DND-41 (cell line): ENCODE measurements around the gene SCUBE1.

Experiments used
- ATAC-seq: fragments of 200-7000 bp; cut with Tn5 transposase; 3 replicates; pipeline ENCODE4 v1.9.1; 2021; ENCODE audit warnings: low read depth; ENCODE audit not compliant: insufficient read depth
- DNase-seq: peaks from one replicate; pipeline ENCODE4 v3.0.0-alpha.2; 2020
- H2AFZ ChIP-seq: 2 replicates; pipeline ENCODE4 v1.6.0; 2012; ENCODE audit warnings: low read depth, low read length
- H3K27ac ChIP-seq: 2 replicates; pipeline ENCODE4 v1.5.1; 2012; ENCODE audit warnings: low read length, inconsistent platforms
- H3K27me3 ChIP-seq: fragments of 200-600 bp; sonication (generic); 2 replicates; pipeline ENCODE4 v1.6.0; 2012; ENCODE audit warnings: low read length, mild to moderate bottlenecking, inconsistent platforms; ENCODE audit not compliant: insufficient read depth, poor library complexity
- H3K36me3 ChIP-seq: 2 replicates; pipeline ENCODE4 v1.5.1; 2012; ENCODE audit warnings: low read length, inconsistent platforms; ENCODE audit not compliant: insufficient read depth
- H3K4me1 ChIP-seq: 2 replicates; pipeline ENCODE4 v1.5.1; 2012; ENCODE audit warnings: mild to moderate bottlenecking, low read length; ENCODE audit not compliant: insufficient read depth
- H3K4me2 ChIP-seq: 2 replicates; pipeline ENCODE4 v1.6.0; 2012; ENCODE audit warnings: mild to moderate bottlenecking, moderate library complexity, low read length, inconsistent platforms; ENCODE audit not compliant: insufficient read depth
- H3K4me3 ChIP-seq, 2 experiments: fragments of 200-600 bp in 1 of 2; shearing (Covaris generic) in 1 of 2; 2 replicates each; pipeline ENCODE4 v1.5.1; 2012 to 2016; ENCODE audit warnings: inconsistent platforms in 2 of 2, low read length in 2 of 2, mild to moderate bottlenecking in 2 of 2, low read depth in 1 of 2, moderate library complexity in 1 of 2
- H3K79me2 ChIP-seq: 2 replicates; pipeline ENCODE4 v1.6.0; 2012; ENCODE audit warnings: low read length, inconsistent platforms; ENCODE audit not compliant: insufficient read depth
- H3K9ac ChIP-seq: 2 replicates; pipeline ENCODE4 v1.6.0; 2012; ENCODE audit warnings: low read depth, mild to moderate bottlenecking, inconsistent platforms, low read length, moderate library complexity
- H3K9me3 ChIP-seq: 2 replicates; pipeline ENCODE4 v1.5.1; 2012; ENCODE audit warnings: low read length, moderate library complexity, mild to moderate bottlenecking, inconsistent platforms; ENCODE audit not compliant: insufficient read depth, severe bottlenecking
- H4K20me1 ChIP-seq: 2 replicates; pipeline ENCODE4 v1.6.0; 2012; ENCODE audit warnings: low read length; ENCODE audit not compliant: insufficient read depth
- EZH2 ChIP-seq: IDR thresholded peaks from 3 replicates; pipeline ENCODE4 v1.6.1; 2012; ENCODE audit warnings: borderline replicate concordance, low read depth, mild to moderate bottlenecking, moderate library complexity, low read length, inconsistent platforms; ENCODE audit not compliant: severe bottlenecking
- TF ChIP-seq, protein P1 (sequence below): IDR thresholded peaks from 2 replicates; pipeline ENCODE4 v1.5.1; 2012; ENCODE audit warnings: borderline replicate concordance, low read length, moderate library complexity, mild to moderate bottlenecking; ENCODE audit not compliant: poor library complexity, severe bottlenecking; ENCODE audit errors: extremely low read depth

The SCUBE1 gene

DNA sequence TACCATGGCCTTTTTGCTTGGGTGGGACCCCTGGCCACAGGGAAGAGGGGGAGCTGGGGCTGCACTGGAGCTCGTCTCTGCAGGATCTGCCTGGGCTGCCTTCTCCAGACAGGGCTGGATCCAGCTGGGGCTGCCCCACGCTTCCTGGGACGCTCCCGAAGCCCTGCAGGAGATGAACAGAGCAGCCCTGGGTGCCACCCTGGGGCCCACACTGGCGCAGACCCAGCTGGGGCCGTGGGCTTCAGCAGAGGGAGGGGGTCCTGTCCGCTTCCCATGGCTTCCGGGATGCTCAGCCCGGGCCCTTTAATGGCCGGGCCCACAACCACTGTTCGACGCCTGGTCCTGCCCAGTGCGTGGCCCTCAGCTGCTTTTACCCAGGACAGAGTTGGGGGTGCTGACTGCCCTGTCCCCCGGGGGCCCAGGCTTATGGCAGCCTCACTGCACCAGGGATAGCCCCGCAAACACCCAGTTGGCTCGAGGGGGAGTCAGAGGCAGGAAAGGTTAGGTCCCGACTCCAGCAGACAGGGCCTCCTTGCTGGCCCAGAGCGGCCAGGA, 179.9 kb downstream of the SCUBE1 start:
- DNase-seq (no peak), ATAC-seq (no peak)
- Histone ChIP-seq H3K36me3 (peaks cover 8% of the 10 kb centered on the region), H3K4me3 (no peak overlapping the region), H3K27me3 (no peaks in the 10 kb centered on the region), H2AFZ (no peak overlapping the region), H3K27ac (no peak overlapping the region), H3K4me2 (no peak overlapping the region), H3K4me1 (no peaks in the 10 kb centered on the region), H4K20me1 (peaks cover 10% of the 10 kb centered on the region; the same call in 1 of the 2 replicates), H3K79me2 (no peaks in the 10 kb centered on the region), H3K9me3 (no peaks in the 10 kb centered on the region), H3K9ac (no peak overlapping the region)
- TF ChIP-seq, protein P1, sequence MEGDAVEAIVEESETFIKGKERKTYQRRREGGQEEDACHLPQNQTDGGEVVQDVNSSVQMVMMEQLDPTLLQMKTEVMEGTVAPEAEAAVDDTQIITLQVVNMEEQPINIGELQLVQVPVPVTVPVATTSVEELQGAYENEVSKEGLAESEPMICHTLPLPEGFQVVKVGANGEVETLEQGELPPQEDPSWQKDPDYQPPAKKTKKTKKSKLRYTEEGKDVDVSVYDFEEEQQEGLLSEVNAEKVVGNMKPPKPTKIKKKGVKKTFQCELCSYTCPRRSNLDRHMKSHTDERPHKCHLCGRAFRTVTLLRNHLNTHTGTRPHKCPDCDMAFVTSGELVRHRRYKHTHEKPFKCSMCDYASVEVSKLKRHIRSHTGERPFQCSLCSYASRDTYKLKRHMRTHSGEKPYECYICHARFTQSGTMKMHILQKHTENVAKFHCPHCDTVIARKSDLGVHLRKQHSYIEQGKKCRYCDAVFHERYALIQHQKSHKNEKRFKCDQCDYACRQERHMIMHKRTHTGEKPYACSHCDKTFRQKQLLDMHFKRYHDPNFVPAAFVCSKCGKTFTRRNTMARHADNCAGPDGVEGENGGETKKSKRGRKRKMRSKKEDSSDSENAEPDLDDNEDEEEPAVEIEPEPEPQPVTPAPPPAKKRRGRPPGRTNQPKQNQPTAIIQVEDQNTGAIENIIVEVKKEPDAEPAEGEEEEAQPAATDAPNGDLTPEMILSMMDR, result no peak
- no peak for TF ChIP-seq EZH2

DNA sequence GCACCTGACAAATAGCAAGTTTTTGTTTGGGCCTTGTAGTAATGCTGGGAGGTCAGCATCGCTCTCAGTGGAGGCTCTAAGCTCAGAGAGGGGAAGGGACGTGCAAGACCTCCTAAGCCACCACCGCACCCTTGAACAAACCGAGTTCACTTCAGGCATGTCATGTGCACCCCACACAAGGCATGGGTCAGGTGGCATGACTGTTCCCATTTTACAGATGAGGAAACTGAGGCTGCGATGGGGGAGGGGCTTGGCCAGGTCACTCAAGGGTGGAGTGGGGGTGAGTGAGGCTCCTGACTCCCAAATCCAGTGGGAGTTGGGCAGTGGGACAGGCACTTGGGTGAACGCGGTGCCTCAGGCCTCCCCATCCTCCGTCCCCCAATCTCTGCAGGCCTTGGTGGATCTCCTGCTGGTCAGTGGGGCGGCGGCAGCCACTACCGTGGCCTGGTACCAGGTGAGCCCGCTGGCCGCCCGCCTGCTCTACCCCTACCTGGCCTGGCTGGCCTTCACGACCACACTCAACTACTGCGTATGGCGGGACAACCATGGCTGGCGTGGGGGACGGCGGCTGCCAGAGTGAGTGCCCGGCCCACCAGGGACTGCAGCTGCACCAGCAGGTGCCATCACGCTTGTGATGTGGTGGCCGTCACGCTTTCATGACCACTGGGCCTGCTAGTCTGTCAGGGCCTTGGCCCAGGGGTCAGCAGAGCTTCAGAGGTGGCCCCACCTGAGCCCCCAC, 180.6 kb downstream of the SCUBE1 start:
- no peak for DNase-seq
- no peak overlapping the region for H2AFZ ChIP-seq
- no peaks in the 10 kb centered on the region for H3K27me3 ChIP-seq
- H4K20me1 ChIP-seq, result peaks cover 6% of the 10 kb centered on the region; the same call in 1 of the 2 replicates
- H3K27ac ChIP-seq, result no peak overlapping the region
- no peak overlapping the region for H3K9ac ChIP-seq
- TF ChIP-seq EZH2, result no peak
- TF ChIP-seq, protein P1, result no peak
- no peaks in the 10 kb centered on the region for H3K4me1 ChIP-seq
- no peaks in the 10 kb centered on the region for H3K79me2 ChIP-seq
- ATAC-seq, result no peak
- H3K4me3 ChIP-seq, result no peak overlapping the region
- no peak overlapping the region for H3K4me2 ChIP-seq
- peaks cover 1% of the 10 kb centered on the region for H3K36me3 ChIP-seq
- H3K9me3 ChIP-seq, result no peaks in the 10 kb centered on the region

DNA sequence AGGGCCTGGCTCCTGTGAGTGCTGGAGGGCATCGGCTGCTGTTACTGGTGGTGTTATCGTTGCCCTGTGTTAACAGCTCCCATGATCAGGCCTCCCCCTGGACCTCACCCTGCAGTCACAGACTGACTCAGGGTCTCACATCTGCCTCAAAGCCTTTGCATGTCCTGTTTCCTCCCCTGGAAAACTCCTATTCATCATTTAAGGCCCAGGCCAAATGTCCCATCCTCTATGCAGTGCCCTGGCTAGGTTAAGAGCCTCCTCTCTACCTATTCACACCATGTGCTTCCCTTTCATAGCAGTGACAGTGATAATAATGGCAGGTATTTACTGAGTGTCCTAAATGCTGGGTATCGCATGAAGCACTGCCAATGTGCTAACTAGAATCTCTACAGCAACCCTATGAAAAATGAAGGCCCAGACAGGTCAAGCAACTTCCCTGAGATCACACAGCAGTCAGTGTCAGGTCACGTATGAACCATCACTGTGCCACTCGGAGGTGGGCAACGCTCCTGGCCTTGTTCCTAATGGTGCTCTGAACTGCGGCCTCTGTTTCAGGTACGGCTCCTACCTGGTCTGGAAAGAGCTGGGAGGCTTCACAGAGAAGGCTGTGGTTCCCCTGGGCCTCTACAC, 182.6 kb downstream of the SCUBE1 start:
- no peak for ATAC-seq
- no peak overlapping the region for H3K27ac ChIP-seq
- no peak overlapping the region for H3K9ac ChIP-seq
- H3K27me3 ChIP-seq, result no peaks in the 10 kb centered on the region
- H3K4me2 ChIP-seq, result no peak overlapping the region
- no peaks in the 10 kb centered on the region for H3K4me1 ChIP-seq
- H4K20me1 ChIP-seq, result peaks cover 2% of the 10 kb centered on the region; the same call in 1 of the 2 replicates
- no peaks in the 10 kb centered on the region for H3K9me3 ChIP-seq
- H3K36me3 ChIP-seq, result no peaks in the 10 kb centered on the region
- no peak for TF ChIP-seq EZH2
- TF ChIP-seq, protein P1, result no peak
- DNase-seq, result no peak
- no peaks in the 10 kb centered on the region for H3K79me2 ChIP-seq
- H2AFZ ChIP-seq, result no peak overlapping the region
- H3K4me3 ChIP-seq, result no peak overlapping the region
